ENCODE measurements around the gene SRD5A1. TPM values are rescaled to one million over a fixed set of nuclear protein-coding genes. Genes with fewer than 3 reads are reported as not detected.

The SRD5A1 gene
- total and polyA plus RNA-seq, 2 of the 8 experiments (the other 6 are each of a cell fraction or from before 2014, with no cell fraction given), result 34.7 to 42.4 TPM

GRCh38 chr5:6659941-6660684 is 26.9 kb downstream of the SRD5A1 start:
- CTCF ChIA-PET (ENCODE audit: partially characterized antibody), result interaction anchor here (0.5 kb wide), 1 partner anchor 1754 kb away, joined by 4 read pairs; no protein-coding TSS in a partner anchor
- Histone ChIP-seq H3K9ac (replicated peaks in 1 of 4; ENCODE audit: extremely low read depth in 1 of 4, low read depth in 3 of 4, low read length in 3 of 4) (no peak overlapping the region), H2AK5ac (ENCODE audit: low read depth, low read length) (no peak overlapping the region), H4K91ac (replicated peaks; ENCODE audit: insufficient read length, low read length) (no peak overlapping the region), H2BK20ac (ENCODE audit: low read length) (no peak overlapping the region), H4K20me1 (replicated peaks in 1 of 2; ENCODE audit: control insufficient read depth in 1 of 2, insufficient read depth in 2 of 2, low read length in 2 of 2) (peaks cover 0 to 4% of the 10 kb centered on the region in 2 experiments), H3K4me1 (replicated peaks in 1 of 4; ENCODE audit: control insufficient read depth in 3 of 4, insufficient read depth in 4 of 4, low read length in 3 of 4) (no peaks in the 10 kb centered on the region), H3K79me2 (ENCODE audit: control insufficient read depth in 1 of 2, insufficient read depth in 2 of 2, low read length in 2 of 2) (no peaks in the 10 kb centered on the region), H3K23me2 (ENCODE audit: low read depth, low read length) (no peaks in the 10 kb centered on the region), H2BK5ac (ENCODE audit: low read depth, low read length) (no peak overlapping the region), H3K27ac (ENCODE audit: low read depth, low read length) (no peak overlapping the region), H3K23ac (ENCODE audit: insufficient read length) (no peak overlapping the region), H3K79me1 (ENCODE audit: low read depth, low read length) (no peaks in the 10 kb centered on the region), H3K18ac (ENCODE audit: extremely low read depth, low read length) (no peak overlapping the region), H2BK120ac (replicated peaks; ENCODE audit: low read depth, low read length) (no peak overlapping the region), H2BK15ac (ENCODE audit: low read length) (no peak overlapping the region), H3K4me3 (ENCODE audit: extremely low read depth in 1 of 4, insufficient read depth in 2 of 4, low read depth in 3 of 4, low read length in 4 of 4) (no peak overlapping the region), H3K4me2 (ENCODE audit: insufficient read depth in 1 of 2, low read depth in 2 of 2, low read length in 2 of 2) (no peak overlapping the region), H2AFZ (ENCODE audit: low read length) (no peak overlapping the region), H3K4ac (replicated peaks; ENCODE audit: insufficient read length, low read depth, low read length) (no peak overlapping the region), H3K36me3 (ENCODE audit: control insufficient read depth in 2 of 4, insufficient read depth in 4 of 4, low read length in 3 of 4) (peaks cover 2 to 22% (median 10%) of the 10 kb centered on the region in 4 experiments; a peak in 6 of 8 replicates), H3K27me3 (replicated peaks in 1 of 4; ENCODE audit: control insufficient read depth in 3 of 4, extremely low read depth in 1 of 4, insufficient read depth in 3 of 4, low read length in 3 of 4) (no peaks in the 10 kb centered on the region), H3K14ac (ENCODE audit: insufficient read length) (no peak overlapping the region), H4K5ac (ENCODE audit: insufficient read length, low read depth, low read length) (no peak overlapping the region), H4K8ac (ENCODE audit: extremely low read depth, insufficient read depth, low read length) (no peak overlapping the region), H3K9me3 (ENCODE audit: insufficient read depth in 2 of 2, low read depth in 1 of 2, low read length in 1 of 2) (no peaks in the 10 kb centered on the region; a peak in 1 of 4 replicates), H3K56ac (replicated peaks; ENCODE audit: insufficient read length, low read depth, low read length) (no peak overlapping the region), H2BK12ac (ENCODE audit: low read depth, low read length) (no peak overlapping the region)
- no peak for DNase-seq (ENCODE audit: low read depth in 1 of 2, low spot score in 2 of 2)
- FAIRE-seq, result no peak
- POLR2A ChIA-PET (ENCODE audit: partially characterized antibody), result interaction anchor here (0.7 kb wide), 1 partner anchor 27 kb away, joined by 3 read pairs; the partner anchor contains the start of gene SRD5A1
- WGBS, 2 experiments (ENCODE audit: extremely low coverage in 1 of 2, insufficient coverage in 1 of 2, insufficient read length in 1 of 2, insufficient replicate concordance in 2 of 2, low coverage in 1 of 2, low lambda C conversion rate in 2 of 2, missing lambda C conversion rate in 1 of 2), result 90% methylated on average over 13 of the region's 13 CpGs; no CpG with 5 or more reads in 1 of the 2 experiments
- TF ChIP-seq E2F6 (IDR thresholded peaks at IDR 0.05) (no peak), PHF8 (conservative IDR thresholded peaks at IDR 0.05; ENCODE audit: low read depth, low read length) (no peak), JUN (IDR thresholded peaks at IDR 0.05; ENCODE audit: low read depth, low read length) (no peak), CTCF (IDR thresholded peaks at IDR 0.05; ENCODE audit: control extremely low read depth in 1 of 3, insufficient read depth in 1 of 3, low read depth in 1 of 3, low read length in 3 of 3) (no peak), RFX5 (IDR thresholded peaks at IDR 0.05; ENCODE audit: borderline replicate concordance, low read depth, low read length) (no peak), SP1 (IDR thresholded peaks at IDR 0.05; ENCODE audit: low read depth, low read length) (no peak), SIX5 (IDR thresholded peaks at IDR 0.05; ENCODE audit: low read depth, low read length) (no peak), CHD1 (IDR thresholded peaks at IDR 0.05; ENCODE audit: low read depth, low read length) (no peak)

Measured in H1 (cell line).